ENCODE data around the gene WWOX. TPM values are rescaled to one million over a fixed set of nuclear protein-coding genes. Genes with fewer than 3 reads are reported as not detected.

The WWOX gene
- polyA plus RNA-seq, 1 donor (not counting 4 experiments of a cell fraction or from before 2014, with no cell fraction given) = 5.1 TPM

DNA sequence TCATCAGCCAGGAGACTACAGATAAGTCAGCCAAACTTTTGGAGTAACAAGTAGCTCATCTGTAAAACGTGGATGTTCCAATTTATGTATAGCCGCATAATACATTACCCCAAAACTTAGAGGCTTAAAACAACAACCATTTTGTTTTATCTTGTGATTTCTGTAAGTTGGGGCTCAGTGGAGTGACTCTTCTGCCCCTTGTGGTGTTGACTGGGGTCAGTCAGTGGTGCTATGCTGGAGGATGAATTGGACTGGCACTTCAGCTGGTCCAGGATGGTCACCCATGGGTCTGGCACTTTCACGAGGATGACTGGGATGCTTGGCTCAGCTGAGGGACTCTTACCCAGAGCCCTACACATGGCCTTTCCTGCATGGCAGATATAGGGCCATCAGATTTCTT is 172.5 kb downstream of the WWOX start:
- H3K27ac ChIP-seq (ENCODE audit: control insufficient read depth, insufficient read depth, low read length) = no peak overlapping the region
- no peaks in the 10 kb centered on the region for H3K9me3 ChIP-seq (ENCODE audit: control insufficient read depth, low read depth, low read length)
- no peaks in the 10 kb centered on the region for H3K9me1 ChIP-seq (ENCODE audit: control insufficient read depth, extremely low read depth, insufficient read depth, low read length)
- H3K27me3 ChIP-seq (ENCODE audit: control insufficient read depth, extremely low read depth, insufficient read depth, low read length) = no peaks in the 10 kb centered on the region
- dilution Hi-C loops (cut with MboI; ENCODE audit: extremely low pct_ligation_motif_present, low sequenced_read_pairs) = no loop called here
- DNase-seq (ENCODE audit: low read depth, low spot score) (no peak), FAIRE-seq (no peak)
- no peak overlapping the region for H2AFZ ChIP-seq (ENCODE audit: control insufficient read depth, low read length)
- H3K9ac ChIP-seq (ENCODE audit: control insufficient read depth, extremely low read depth, insufficient read depth, low read length) = no peak overlapping the region
- no peak overlapping the region for H3K4me3 ChIP-seq (ENCODE audit: control insufficient read depth in 2 of 3, extremely low read depth in 1 of 3, insufficient read depth in 2 of 3, low read depth in 1 of 3, low read length in 3 of 3)
- no peak for TF ChIP-seq EZH2 (IDR thresholded peaks at IDR 0.05; ENCODE audit: low read length)
- TF ChIP-seq, protein P1, sequence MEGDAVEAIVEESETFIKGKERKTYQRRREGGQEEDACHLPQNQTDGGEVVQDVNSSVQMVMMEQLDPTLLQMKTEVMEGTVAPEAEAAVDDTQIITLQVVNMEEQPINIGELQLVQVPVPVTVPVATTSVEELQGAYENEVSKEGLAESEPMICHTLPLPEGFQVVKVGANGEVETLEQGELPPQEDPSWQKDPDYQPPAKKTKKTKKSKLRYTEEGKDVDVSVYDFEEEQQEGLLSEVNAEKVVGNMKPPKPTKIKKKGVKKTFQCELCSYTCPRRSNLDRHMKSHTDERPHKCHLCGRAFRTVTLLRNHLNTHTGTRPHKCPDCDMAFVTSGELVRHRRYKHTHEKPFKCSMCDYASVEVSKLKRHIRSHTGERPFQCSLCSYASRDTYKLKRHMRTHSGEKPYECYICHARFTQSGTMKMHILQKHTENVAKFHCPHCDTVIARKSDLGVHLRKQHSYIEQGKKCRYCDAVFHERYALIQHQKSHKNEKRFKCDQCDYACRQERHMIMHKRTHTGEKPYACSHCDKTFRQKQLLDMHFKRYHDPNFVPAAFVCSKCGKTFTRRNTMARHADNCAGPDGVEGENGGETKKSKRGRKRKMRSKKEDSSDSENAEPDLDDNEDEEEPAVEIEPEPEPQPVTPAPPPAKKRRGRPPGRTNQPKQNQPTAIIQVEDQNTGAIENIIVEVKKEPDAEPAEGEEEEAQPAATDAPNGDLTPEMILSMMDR (optimal IDR thresholded peaks at IDR 0.05 in 1 of 3, IDR thresholded peaks at IDR 0.05 in 1 of 3, conservative IDR thresholded peaks at IDR 0.05 in 1 of 3; ENCODE audit: extremely low read depth in 1 of 3, insufficient read depth in 2 of 3, low read length in 3 of 3) = no peak
- H3K36me3 ChIP-seq (ENCODE audit: control insufficient read depth in 2 of 2, extremely low read depth in 1 of 2, insufficient read depth in 2 of 2, low read length in 2 of 2) = no peaks in the 10 kb centered on the region
- H3K79me2 ChIP-seq (ENCODE audit: control insufficient read depth, insufficient read depth, low read length) = no peaks in the 10 kb centered on the region
- no peaks in the 10 kb centered on the region for H3K4me1 ChIP-seq (ENCODE audit: control insufficient read depth, extremely low read depth, insufficient read depth, low read length)
- no peaks in the 10 kb centered on the region for H4K20me1 ChIP-seq (ENCODE audit: control insufficient read depth, extremely low read depth, insufficient read depth, low read length)
- H3K4me2 ChIP-seq (ENCODE audit: control insufficient read depth, extremely low read depth, insufficient read depth, low read depth, low read length) = no peak overlapping the region

DNA sequence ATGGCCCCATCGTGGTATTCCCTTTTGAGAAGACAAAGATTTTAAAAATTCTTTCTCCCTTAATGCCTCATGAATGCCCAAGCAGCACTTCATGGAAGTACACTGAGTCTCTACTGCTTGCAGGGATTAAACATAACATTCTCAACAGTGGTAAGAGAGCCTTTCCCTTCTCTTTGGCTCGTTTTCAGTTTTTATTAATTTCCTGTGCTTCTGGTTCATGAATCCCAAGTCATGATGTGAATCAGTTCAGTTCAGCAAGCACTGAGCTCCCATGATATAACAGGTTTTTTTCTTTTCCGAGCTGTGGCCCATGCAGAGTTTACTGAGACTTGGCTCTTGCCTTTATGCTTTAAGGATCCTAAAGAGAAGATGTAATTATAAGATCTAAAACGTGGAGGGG is 175.3 kb downstream of the WWOX start:
- Histone ChIP-seq H3K36me3 (ENCODE audit: control insufficient read depth in 2 of 2, extremely low read depth in 1 of 2, insufficient read depth in 2 of 2, low read length in 2 of 2) (no peaks in the 10 kb centered on the region), H3K4me1 (ENCODE audit: control insufficient read depth, extremely low read depth, insufficient read depth, low read length) (no peaks in the 10 kb centered on the region), H3K9ac (ENCODE audit: control insufficient read depth, extremely low read depth, insufficient read depth, low read length) (no peak overlapping the region), H3K4me2 (ENCODE audit: control insufficient read depth, extremely low read depth, insufficient read depth, low read depth, low read length) (no peak overlapping the region), H4K20me1 (ENCODE audit: control insufficient read depth, extremely low read depth, insufficient read depth, low read length) (no peaks in the 10 kb centered on the region), H3K79me2 (ENCODE audit: control insufficient read depth, insufficient read depth, low read length) (no peaks in the 10 kb centered on the region), H3K9me1 (ENCODE audit: control insufficient read depth, extremely low read depth, insufficient read depth, low read length) (no peaks in the 10 kb centered on the region), H3K27me3 (ENCODE audit: control insufficient read depth, extremely low read depth, insufficient read depth, low read length) (no peaks in the 10 kb centered on the region), H3K9me3 (ENCODE audit: control insufficient read depth, low read depth, low read length) (no peaks in the 10 kb centered on the region), H3K4me3 (ENCODE audit: control insufficient read depth in 2 of 3, extremely low read depth in 1 of 3, insufficient read depth in 2 of 3, low read depth in 1 of 3, low read length in 3 of 3) (no peak overlapping the region), H3K27ac (ENCODE audit: control insufficient read depth, insufficient read depth, low read length) (no peak overlapping the region), H2AFZ (ENCODE audit: control insufficient read depth, low read length) (no peak overlapping the region)
- FAIRE-seq (no peak), DNase-seq (ENCODE audit: low read depth, low spot score) (no peak)
- TF ChIP-seq, protein P1 (optimal IDR thresholded peaks at IDR 0.05 in 1 of 3, IDR thresholded peaks at IDR 0.05 in 1 of 3, conservative IDR thresholded peaks at IDR 0.05 in 1 of 3; ENCODE audit: extremely low read depth in 1 of 3, insufficient read depth in 2 of 3, low read length in 3 of 3) = no peak
- TF ChIP-seq EZH2 (IDR thresholded peaks at IDR 0.05; ENCODE audit: low read length) = no peak
- dilution Hi-C loops (cut with MboI; ENCODE audit: extremely low pct_ligation_motif_present, low sequenced_read_pairs) = no loop called here

Data from keratinocyte (primary cell).